Stomach (tissue), 9 donors: ENCODE data around the gene MED12L. TPM values are rescaled to one million over a fixed set of nuclear protein-coding genes. Genes with fewer than 3 reads are reported as not detected.

Source experiments
- DNase-seq, 2 donors: peaks; one replicate each; pipeline versions ENCODE4 v3.0.0 to v3.0.0-alpha.2; 2013 to 2019
- H3K27ac ChIP-seq, 5 donors: fragments of 200-600 bp in 4 of 5; sonication (generic) in 4 of 5; one replicate each; pipeline ENCODE4 v1.5.1; 2013 to 2019; ENCODE audit warnings: mild to moderate bottlenecking in 1 of 5, moderate library complexity in 1 of 5
- H3K27me3 ChIP-seq, 3 donors: fragments of 200-600 bp; sonication (generic); one replicate each; pipeline ENCODE4 v1.5.1; 2017 to 2019; ENCODE audit warnings: mixed run types in 1 of 3
- H3K36me3 ChIP-seq, 4 donors: fragments of 200-600 bp; sonication (generic); 1 replicate in 3 of 4; 2 replicates in 1 of 4; pipeline ENCODE4 v1.5.1; 2016 to 2019
- H3K4me1 ChIP-seq, 4 donors: fragments of 200-600 bp; sonication (generic); one replicate each; pipeline ENCODE4 v1.5.1; 2016 to 2019
- H3K4me3 ChIP-seq, 4 donors: fragments of 200-600 bp; sonication (generic) in 3 of 4; one replicate each; pipeline ENCODE4 v1.5.1; 2016 to 2019; ENCODE audit warnings: mild to moderate bottlenecking in 1 of 4
- H3K9me3 ChIP-seq, 4 donors: fragments of 200-600 bp; sonication (generic); one replicate each; pipeline ENCODE4 v1.5.1; 2016 to 2019
- CTCF ChIP-seq, 7 experiments: fragments of 450-650 bp in 4 of 7; fragments of 200-600 bp in 3 of 7; sonication (generic) in 3 of 7; IDR thresholded peaks; one replicate each; pipeline ENCODE4 v1.5.1; 2016 to 2019; ENCODE audit warnings: antibody characterized with exemption in 7 of 7, control low read depth in 2 of 7, mild to moderate bottlenecking in 1 of 7
- EP300 ChIP-seq: sonication (generic); formaldehyde crosslinking; IDR thresholded peaks from one replicate; pipeline ENCODE4 v1.6.1; 2017; ENCODE audit warnings: antibody characterized with exemption
- POLR2A ChIP-seq, 4 donors: fragments of 450-650 bp; IDR thresholded peaks; one replicate each; pipeline ENCODE4 v1.6.1; 2016; ENCODE audit warnings: antibody characterized with exemption in 4 of 4, control low read depth in 2 of 4, mild to moderate bottlenecking in 1 of 4, moderate library complexity in 1 of 4
- POLR2AphosphoS5 ChIP-seq, 3 donors: sonication (generic); formaldehyde crosslinking; IDR thresholded peaks; one replicate each; pipeline ENCODE4 v1.6.1; 2016; ENCODE audit warnings: antibody characterized with exemption in 3 of 3
- WGBS, 5 donors: extraction: QIAGEN DNeasy Blood & Tissue Kit in 3 of 5; methylation state at CpG; one replicate each; pipeline versions ENCODE4 v1.1.5 to v1.1.7; 2013 to 2018; 5-methylcytosine and 5-hydroxymethylcytosine counted together
- intact Hi-C: fragments of 100-400 bp; cut with DNase I; formaldehyde crosslinking; loops from one replicate; pipeline ENCODE4 v1.15.1; 2023; ENCODE audit warnings: low total_unique reads
- polyA plus RNA-seq, 3 donors: library from polyadenylated mRNA; stranded (reverse); fragments of 200-250 nt; gene quantifications; one replicate each; pipeline ENCODE4 v1.2.3, GENCODE V29; 2013
- total RNA-seq, 5 donors: library from RNA; depleted of rRNA; stranded (reverse); fragments of >200 nt; gene quantifications; one replicate each; pipeline versions ENCODE4 v1.1.0 to v1.2.3, GENCODE V29; 2014 to 2016
- donor health status: healthy with polysubstance abuse.
- donor health status: Bipolar disorder and iron deficiency.
- donor health status: healthy.

The MED12L gene
- total and polyA plus RNA-seq, 8 donors = 0.06 to 2.9 (median 0.36) TPM; not detected in 2

- TF ChIP-seq CTCF (IDR thresholded peaks at IDR 0.05) = no peak
- 82 to 95% (median 91%) methylated on average over 5 of the region's 5 CpGs for WGBS, 5 donors
- Histone ChIP-seq H3K9me3 (no peaks in the 10 kb centered on the region), H3K36me3 (no peaks in the 10 kb centered on the region), H3K4me3 (no peak overlapping the region), H3K4me1 (peaks cover 4 to 51% (median 29%) of the 10 kb centered on the region in 4 donors), H3K27ac (peak overlapping the region in 3 of 5 donors; percentile 15 to 78 (median 50)), H3K27me3 (no peaks in the 10 kb centered on the region)
- intact Hi-C loops = loop anchor here (5.0 kb wide), 1 partner anchor 55 kb away; no protein-coding TSS in a partner anchor
- DNase-seq = no peak
These were observed 141.4 kb downstream of the MED12L start for GRCh38 chr3:151226825-151227224.

- Histone ChIP-seq H3K27me3 (no peaks in the 10 kb centered on the region), H3K4me1 (peaks cover 4 to 51% (median 29%) of the 10 kb centered on the region in 4 donors), H3K4me3 (no peak overlapping the region), H3K36me3 (no peaks in the 10 kb centered on the region), H3K27ac (peak overlapping the region in 3 of 5 donors; percentile 15 to 78 (median 50)), H3K9me3 (no peaks in the 10 kb centered on the region)
- WGBS, 5 donors = 65 to 70% (median 69%) methylated on average over 6 of the region's 6 CpGs
- intact Hi-C loops = loop anchor here (5.0 kb wide), 1 partner anchor 55 kb away; no protein-coding TSS in a partner anchor
- TF ChIP-seq POLR2AphosphoS5 (IDR thresholded peaks at IDR 0.05) (no peak), CTCF (IDR thresholded peaks at IDR 0.05) (no peak), POLR2A (IDR thresholded peaks at IDR 0.05) (no peak), EP300 (no peak)
- DNase-seq = no peak
These were observed 141.9 kb downstream of the MED12L start for GRCh38 chr3:151227266-151227806.

DNA sequence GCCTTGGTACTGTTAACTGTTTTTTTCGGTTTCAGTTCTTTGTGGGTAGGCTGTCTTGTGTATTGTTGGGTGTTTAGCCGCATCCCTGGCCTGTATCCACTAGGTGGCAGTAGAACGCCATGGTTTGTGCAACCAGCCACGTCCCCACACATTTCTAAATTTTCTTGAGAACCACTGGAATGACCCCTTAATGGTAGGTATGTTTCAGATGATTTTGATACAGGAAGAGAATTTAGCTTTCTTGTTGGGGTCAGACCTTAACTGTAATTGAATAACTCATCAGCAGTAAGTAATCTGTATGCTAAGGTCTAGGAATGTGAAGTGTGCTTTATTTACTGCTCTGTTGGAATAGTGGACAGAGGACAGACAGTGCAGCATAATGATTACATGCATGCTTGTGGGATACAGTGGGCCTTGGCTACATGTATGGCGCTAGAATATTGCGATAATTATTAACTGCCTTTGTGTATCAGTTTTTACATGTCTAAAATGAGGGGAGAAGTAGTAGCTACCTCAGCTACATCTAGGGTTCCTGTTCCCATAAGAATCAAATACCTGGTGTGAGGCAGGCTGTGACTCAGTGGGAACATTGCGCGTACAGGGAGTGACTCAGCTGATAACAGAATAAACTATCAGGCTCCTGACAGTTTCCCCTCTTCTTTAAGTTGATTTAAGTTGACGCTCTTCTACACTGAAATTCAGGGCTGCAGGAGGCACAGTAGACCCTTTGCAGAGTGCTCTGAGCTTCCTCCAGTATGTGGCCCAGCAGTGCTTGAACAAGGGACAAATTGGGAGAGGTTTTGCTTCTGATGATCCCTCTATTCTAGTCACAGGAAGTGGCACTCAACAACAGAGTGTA lies 142.6 kb downstream of the MED12L start:
- peak overlapping the region in 4 of 5 donors; percentile 13 to 78 (median 57) for H3K27ac ChIP-seq

More for the DNA sequence above, 142.6 kb downstream of the MED12L start:
- Histone ChIP-seq H3K9me3 (no peaks in the 10 kb centered on the region), H3K36me3 (no peaks in the 10 kb centered on the region), H3K27me3 (no peaks in the 10 kb centered on the region), H3K4me3 (no peak overlapping the region), H3K4me1 (peaks cover 4 to 51% (median 29%) of the 10 kb centered on the region in 4 donors)
- TF ChIP-seq EP300 (no peak), POLR2A (IDR thresholded peaks at IDR 0.05) (no peak), CTCF (IDR thresholded peaks at IDR 0.05) (peak in 5 of 7 experiments; percentile 76 to 95 (median 90)), POLR2AphosphoS5 (IDR thresholded peaks at IDR 0.05) (peak in 1 of 3 donors; percentile 40)
- 16 to 30% (median 21%) methylated on average over 9 of the region's 9 CpGs for WGBS, 5 donors
- intact Hi-C loops = loop anchor here (5.0 kb wide), 1 partner anchor 54 kb away; no protein-coding TSS in a partner anchor
- DNase-seq = peak; percentile 81 to 94
